HepG2 (cell line): ENCODE measurements around the gene DHX34. TPM values are rescaled to one million over a fixed set of nuclear protein-coding genes. Genes with fewer than 3 reads are reported as not detected.

Experiments
- ATAC-seq: fragments of 200-7000 bp; cut with Tn5 transposase; 3 replicates; pipeline ENCODE4 v1.9.1; 2020; ENCODE audit warnings: mild to moderate bottlenecking, moderate library complexity
- BruUV-seq: library from RNA; stranded (reverse); fragments of 400-500 nt; replicated peaks from 2 replicates; lab custom pipeline; 2021; lab: Mats Ljungman, UMichigan
- CTCF ChIA-PET: fragments of 300-600 bp; formaldehyde crosslinking; extraction: SDS; loops from one replicate; lab custom pipeline; 2021; ENCODE audit warnings: low total read pairs, inconsistent platforms, low intra/inter-chr PET ratio; lab: Yijun Ruan, JAX
- POLR2A ChIA-PET: fragments of 350-600 bp; sonication (Branson Sonifier 250); formaldehyde crosslinking; loops from one replicate; lab custom pipeline; 2020; ENCODE audit warnings: antibody characterized with exemption, inconsistent platforms; lab: Yijun Ruan, JAX
- DNase-seq: peaks from one replicate; pipeline ENCODE4 v3.0.0-alpha.2; 2015; ENCODE audit warnings: low spot score
- FAIRE-seq: peaks from 3 replicates; lab custom pipeline; 2011; peaks lifted over from hg19 to GRCh38; lab: Jason Lieb, UNC
- H2AFZ ChIP-seq: one replicate; pipeline ENCODE4 v1.6.1; 2011; ENCODE audit warnings: low read length, inconsistent platforms
- H3K27ac ChIP-seq: fragments of 300-600 bp; 3 replicates; pipeline ENCODE4 v1.8.0; 2011; ENCODE audit warnings: mixed run types, mild to moderate bottlenecking, mixed read lengths, low read length, inconsistent platforms; ENCODE audit not compliant: insufficient read depth; ENCODE audit errors: extremely low read length
- H3K27me3 ChIP-seq, 2 experiments: fragments of 200-600 bp in 1 of 2; 2 replicates in 1 of 2; 3 replicates in 1 of 2; pipeline versions ENCODE4 v1.6.0 to v1.8.0; 2011; ENCODE audit warnings: low read length in 2 of 2, mild to moderate bottlenecking in 2 of 2, moderate library complexity in 2 of 2, inconsistent platforms in 1 of 2; ENCODE audit not compliant: insufficient read depth in 2 of 2, control insufficient read depth in 1 of 2
- H3K36me3 ChIP-seq, 2 experiments: fragments of 200-600 bp in 1 of 2; replicated peaks in 1 of 2; 2 replicates in 1 of 2; 3 replicates in 1 of 2; pipeline versions ENCODE4 v1.5.1 to v1.8.0; 2011; ENCODE audit warnings: low read length in 2 of 2, inconsistent platforms in 1 of 2; ENCODE audit not compliant: insufficient read depth in 2 of 2, control insufficient read depth in 1 of 2
- H3K4me1 ChIP-seq: 2 replicates; pipeline ENCODE4 v1.5.1; 2012; ENCODE audit warnings: low read length, inconsistent platforms; ENCODE audit not compliant: insufficient read depth
- H3K4me2 ChIP-seq: 2 replicates; pipeline ENCODE4 v1.6.0; 2011; ENCODE audit warnings: low read depth, low read length, inconsistent platforms
- H3K4me3 ChIP-seq, 3 experiments: fragments of 200-600 bp in 1 of 3; sonication (generic), shearing (Covaris generic) in 1 of 3; replicated peaks in 1 of 3; 2 replicates each; pipeline ENCODE4 v1.5.1; 2011 to 2016; ENCODE audit warnings: low read length in 3 of 3, inconsistent platforms in 2 of 3, low read depth in 2 of 3, mild to moderate bottlenecking in 2 of 3, control low read depth in 1 of 3, mixed read lengths in 1 of 3; ENCODE audit not compliant: insufficient read depth in 1 of 3
- H3K79me2 ChIP-seq: one replicate; pipeline ENCODE4 v1.6.1; 2011; ENCODE audit warnings: low read length, inconsistent platforms; ENCODE audit not compliant: insufficient read depth
- H3K9ac ChIP-seq: 2 replicates; pipeline ENCODE4 v1.6.0; 2011; ENCODE audit warnings: mild to moderate bottlenecking, low read depth, low read length, inconsistent platforms; ENCODE audit not compliant: insufficient read depth
- H3K9me3 ChIP-seq: 2 replicates; pipeline ENCODE4 v1.5.1; 2012; ENCODE audit warnings: mild to moderate bottlenecking, low read length
- H4K20me1 ChIP-seq: 2 replicates; pipeline ENCODE4 v1.6.0; 2011; ENCODE audit warnings: inconsistent platforms, mild to moderate bottlenecking, low read length, moderate library complexity; ENCODE audit not compliant: insufficient read depth
- PAXIP1 ChIP-seq: sonication (generic); formaldehyde crosslinking; conservative IDR thresholded peaks from 2 replicates; pipeline ENCODE4 v1.4.0; 2020; ENCODE audit warnings: mild to moderate bottlenecking, missing genetic modification reagents, moderate library complexity
- RBFOX2 ChIP-seq: fragments of 200-400 bp; formaldehyde crosslinking; IDR thresholded peaks from 2 replicates; pipeline ENCODE4 v1.6.1; 2017; ENCODE audit warnings: low read depth, mild to moderate bottlenecking, low read length
- TRIM24 ChIP-seq: sonication (generic); formaldehyde crosslinking; IDR thresholded peaks from 2 replicates; pipeline ENCODE4 v1.8.0; 2022; ENCODE audit warnings: mild to moderate bottlenecking, missing genetic modification reagents
- ZBTB1 ChIP-seq: sonication (generic); formaldehyde crosslinking; IDR thresholded peaks from 2 replicates; pipeline ENCODE4 v1.4.0; 2020; ENCODE audit warnings: missing genetic modification reagents, borderline replicate concordance
- ZMAT3 ChIP-seq: sonication (generic); formaldehyde crosslinking; conservative IDR thresholded peaks from 2 replicates; pipeline ENCODE4 v1.7.0; 2021; ENCODE audit warnings: missing genetic modification reagents
- ZNF318 ChIP-seq: sonication (generic); formaldehyde crosslinking; IDR thresholded peaks from 2 replicates; pipeline ENCODE4 v1.4.0; 2020; ENCODE audit warnings: mild to moderate bottlenecking, missing genetic modification reagents
- ZNF549 ChIP-seq: sonication (generic); formaldehyde crosslinking; IDR thresholded peaks from 2 replicates; pipeline ENCODE4 v1.5.0; 2020; ENCODE audit warnings: missing genetic modification reagents
- ZNF577 ChIP-seq: sonication (generic); formaldehyde crosslinking; IDR thresholded peaks from 2 replicates; pipeline ENCODE4 v1.4.0; 2020; ENCODE audit warnings: mild to moderate bottlenecking, low read depth, missing genetic modification reagents, borderline replicate concordance
- ZNF749 ChIP-seq: sonication (generic); formaldehyde crosslinking; IDR thresholded peaks from 2 replicates; pipeline ENCODE4 v1.8.0; 2022; ENCODE audit warnings: mild to moderate bottlenecking, missing genetic modification reagents, moderate library complexity, borderline replicate concordance
- WGBS: methylation state at CpG from one replicate; pipeline ENCODE4 v1.1.6; 2017; ENCODE audit warnings: low lambda C conversion rate; 5-methylcytosine and 5-hydroxymethylcytosine counted together
- in situ Hi-C: cut with HindIII; loops from 2 replicates; pipeline ENCODE4 v1.10.0; 2017; ENCODE audit warnings: low pct_unique_long_range_greater_than_20kb; ENCODE audit not compliant: extremely low pct_ligation_motif_present
- intact Hi-C: fragments of 100-400 bp; cut with micrococcal nuclease; formaldehyde crosslinking; loops from one replicate; pipeline ENCODE4 v1.10.0; 2022; ENCODE audit not compliant: unreplicated experiment
- polyA plus RNA-seq, 8 experiments: library from polyadenylated mRNA; depleted of rRNA in 3 of 8; stranded (reverse) in 7 of 8; unstranded in 1 of 8; fragments of >200 nt; fragmentation: Illumina TruSeq in 4 of 8; extraction: Trizol in 4 of 8; gene quantifications; 2 replicates each; pipeline versions ENCODE4 v1.2.1 to v1.2.3, GENCODE V29; 2011 to 2016; ENCODE audit warnings: low read depth in 4 of 8, missing spikeins in 1 of 8, mixed read lengths in 1 of 8; ENCODE audit not compliant: insufficient read depth in 1 of 8
- total RNA-seq, 5 experiments: library from RNA; depleted of rRNA; stranded (reverse); fragments of >200 nt; fragmentation: Illumina TruSeq; extraction: Trizol; gene quantifications; 2 replicates each; pipeline ENCODE4 v1.2.3, GENCODE V29; 2016; ENCODE audit warnings: low read depth in 1 of 5
- TF ChIP-seq, protein P1 (sequence below): sonication (generic); formaldehyde crosslinking; IDR thresholded peaks from 2 replicates; pipeline ENCODE4 v1.8.0; 2022; ENCODE audit warnings: mild to moderate bottlenecking, missing genetic modification reagents, moderate library complexity

Gene DHX34
- total and polyA plus RNA-seq, 2 of the 13 experiments (the other 11 are each of a cell fraction or from before 2014, with no cell fraction given): 9.2 to 12.0 TPM

GRCh38 chr19:47322058-47322457 lies 27.1 kb upstream of the DHX34 start:
- Histone ChIP-seq H3K4me1 (peaks cover 18% of the 10 kb centered on the region), H2AFZ (no peak overlapping the region), H3K79me2 (no peaks in the 10 kb centered on the region), H3K27ac (no peak overlapping the region), H3K9me3 (no peaks in the 10 kb centered on the region), H3K9ac (no peak overlapping the region), H3K36me3 (no peaks in the 10 kb centered on the region), H3K4me2 (no peak overlapping the region), H4K20me1 (no peaks in the 10 kb centered on the region), H3K4me3 (no peak overlapping the region), H3K27me3 (peaks cover 3 to 7% of the 10 kb centered on the region in 2 experiments; a peak in 1 of 5 replicates)
- TF ChIP-seq ZBTB1 (CRISPR knock-in tag): no peak
- TF ChIP-seq RBFOX2: no peak
- TF ChIP-seq ZNF749 (CRISPR knock-in tag): no peak
- TF ChIP-seq ZNF318: no peak
- TF ChIP-seq, protein P1, sequence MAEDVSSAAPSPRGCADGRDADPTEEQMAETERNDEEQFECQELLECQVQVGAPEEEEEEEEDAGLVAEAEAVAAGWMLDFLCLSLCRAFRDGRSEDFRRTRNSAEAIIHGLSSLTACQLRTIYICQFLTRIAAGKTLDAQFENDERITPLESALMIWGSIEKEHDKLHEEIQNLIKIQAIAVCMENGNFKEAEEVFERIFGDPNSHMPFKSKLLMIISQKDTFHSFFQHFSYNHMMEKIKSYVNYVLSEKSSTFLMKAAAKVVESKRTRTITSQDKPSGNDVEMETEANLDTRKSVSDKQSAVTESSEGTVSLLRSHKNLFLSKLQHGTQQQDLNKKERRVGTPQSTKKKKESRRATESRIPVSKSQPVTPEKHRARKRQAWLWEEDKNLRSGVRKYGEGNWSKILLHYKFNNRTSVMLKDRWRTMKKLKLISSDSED (CRISPR knock-in tag): no peak
- TF ChIP-seq ZNF549 (CRISPR knock-in tag): no peak
- no peak for TF ChIP-seq TRIM24 (CRISPR knock-in tag)
- TF ChIP-seq ZNF577 (CRISPR knock-in tag): no peak
- TF ChIP-seq ZMAT3 (CRISPR knock-in tag): no peak
- no peak for TF ChIP-seq PAXIP1 (CRISPR knock-in tag)
- no TSS peak for BruUV-seq
- intact Hi-C loops: no loop called here
- FAIRE-seq (no peak), ATAC-seq (no peak), DNase-seq (no peak)
- CTCF ChIA-PET: no interaction called here
- in situ Hi-C loops: no loop called here
- 48% methylated on average over 2 of the region's 2 CpGs for WGBS
- POLR2A ChIA-PET: no interaction called here
